ENCODE results near the gene EGFL6. TPM values are rescaled to one million over a fixed set of nuclear protein-coding genes. Genes with fewer than 3 reads are reported as not detected.
"Not testable (repeated sequence)": the region's sequence is repeated elsewhere in the genome, so short reads cannot be mapped to it uniquely, and the experiment has no call there.

EGFL6 gene
- total RNA-seq, 1 experiment from 2014 or later: 0.96 TPM

DNA sequence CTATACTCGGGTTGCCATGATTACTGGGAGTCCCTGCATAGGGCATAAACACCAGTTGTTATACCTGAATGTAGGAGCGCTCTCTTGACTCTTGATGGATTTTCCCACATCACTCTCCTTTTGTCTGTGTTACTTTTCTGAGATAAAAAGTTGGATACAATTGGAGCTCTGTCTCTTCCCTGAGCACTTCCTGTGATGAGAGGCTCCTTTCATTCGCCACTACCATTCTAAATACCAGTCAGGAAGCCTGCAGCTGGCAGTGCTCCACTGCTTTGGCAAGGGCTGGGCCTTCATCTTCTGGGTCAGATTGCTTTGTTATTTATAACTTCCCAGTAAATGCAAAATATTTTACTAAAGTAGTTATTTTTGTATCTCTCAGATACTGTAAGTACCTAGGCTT is 97.4 kb downstream of the EGFL6 start (continued):
- TF ChIP-seq FOXK1 (CRISPR knock-in tag; IDR thresholded peaks at IDR 0.05) (no peak), FOXJ3 (CRISPR knock-in tag; IDR thresholded peaks at IDR 0.05; ENCODE audit: borderline replicate concordance) (no peak), TEAD4 (CRISPR knock-in tag; IDR thresholded peaks at IDR 0.05) (no peak), NFYB (CRISPR knock-in tag; conservative IDR thresholded peaks at IDR 0.05; ENCODE audit: low read depth) (no peak), NR1H2 (CRISPR knock-in tag; IDR thresholded peaks at IDR 0.05) (no peak), TP53 (CRISPR knock-in tag; IDR thresholded peaks at IDR 0.05) (no peak)
- TF ChIP-seq, protein P1, sequence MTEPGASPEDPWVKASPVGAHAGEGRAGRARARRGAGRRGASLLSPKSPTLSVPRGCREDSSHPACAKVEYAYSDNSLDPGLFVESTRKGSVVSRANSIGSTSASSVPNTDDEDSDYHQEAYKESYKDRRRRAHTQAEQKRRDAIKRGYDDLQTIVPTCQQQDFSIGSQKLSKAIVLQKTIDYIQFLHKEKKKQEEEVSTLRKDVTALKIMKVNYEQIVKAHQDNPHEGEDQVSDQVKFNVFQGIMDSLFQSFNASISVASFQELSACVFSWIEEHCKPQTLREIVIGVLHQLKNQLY (CRISPR knock-in tag; IDR thresholded peaks at IDR 0.05): no peak
- TF ChIP-seq, protein P2, sequence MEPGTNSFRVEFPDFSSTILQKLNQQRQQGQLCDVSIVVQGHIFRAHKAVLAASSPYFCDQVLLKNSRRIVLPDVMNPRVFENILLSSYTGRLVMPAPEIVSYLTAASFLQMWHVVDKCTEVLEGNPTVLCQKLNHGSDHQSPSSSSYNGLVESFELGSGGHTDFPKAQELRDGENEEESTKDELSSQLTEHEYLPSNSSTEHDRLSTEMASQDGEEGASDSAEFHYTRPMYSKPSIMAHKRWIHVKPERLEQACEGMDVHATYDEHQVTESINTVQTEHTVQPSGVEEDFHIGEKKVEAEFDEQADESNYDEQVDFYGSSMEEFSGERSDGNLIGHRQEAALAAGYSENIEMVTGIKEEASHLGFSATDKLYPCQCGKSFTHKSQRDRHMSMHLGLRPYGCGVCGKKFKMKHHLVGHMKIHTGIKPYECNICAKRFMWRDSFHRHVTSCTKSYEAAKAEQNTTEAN (CRISPR knock-in tag; IDR thresholded peaks at IDR 0.05): no peak

DNA sequence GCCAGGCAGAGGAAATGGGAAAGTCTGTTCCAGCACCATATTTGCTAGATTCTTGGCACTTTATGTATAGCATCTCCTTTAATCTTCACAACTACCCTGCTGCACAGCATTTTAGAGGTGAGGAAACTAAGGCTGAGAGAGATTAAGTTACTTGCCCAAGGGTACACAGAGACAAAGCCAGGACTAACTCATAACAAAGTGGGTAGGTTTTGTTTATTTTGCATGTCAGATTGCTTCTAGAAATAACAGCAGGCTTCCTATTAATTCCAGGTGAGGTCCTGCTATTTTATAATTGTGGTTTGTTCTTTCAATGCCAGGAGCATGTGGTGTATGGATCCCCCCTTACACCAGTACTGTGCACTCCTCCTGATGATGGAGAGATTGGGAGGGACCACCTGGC is 98.5 kb downstream of the EGFL6 start:
- ChIA-PET POLR2A (no interaction called here), CTCF (no interaction called here)
- Mint-ChIP-seq H3K9me3 (no peaks in the 10 kb centered on the region), H3K36me3 (peaks cover 2% of the 10 kb centered on the region; the same call in 1 of the 2 replicates), H3K27ac (no peak overlapping the region), H3K27me3 (ENCODE audit: low read depth) (0 out of 2 replicates have a peak, but pooled peaks cover under 1% of the 10 kb centered on the region), H3K4me3 (no peak overlapping the region), H3K4me1 (no peaks in the 10 kb centered on the region)
- DNase-seq (ENCODE audit: low spot score) (no peak), ATAC-seq (no peak)
- TF ChIP-seq, protein P3, sequence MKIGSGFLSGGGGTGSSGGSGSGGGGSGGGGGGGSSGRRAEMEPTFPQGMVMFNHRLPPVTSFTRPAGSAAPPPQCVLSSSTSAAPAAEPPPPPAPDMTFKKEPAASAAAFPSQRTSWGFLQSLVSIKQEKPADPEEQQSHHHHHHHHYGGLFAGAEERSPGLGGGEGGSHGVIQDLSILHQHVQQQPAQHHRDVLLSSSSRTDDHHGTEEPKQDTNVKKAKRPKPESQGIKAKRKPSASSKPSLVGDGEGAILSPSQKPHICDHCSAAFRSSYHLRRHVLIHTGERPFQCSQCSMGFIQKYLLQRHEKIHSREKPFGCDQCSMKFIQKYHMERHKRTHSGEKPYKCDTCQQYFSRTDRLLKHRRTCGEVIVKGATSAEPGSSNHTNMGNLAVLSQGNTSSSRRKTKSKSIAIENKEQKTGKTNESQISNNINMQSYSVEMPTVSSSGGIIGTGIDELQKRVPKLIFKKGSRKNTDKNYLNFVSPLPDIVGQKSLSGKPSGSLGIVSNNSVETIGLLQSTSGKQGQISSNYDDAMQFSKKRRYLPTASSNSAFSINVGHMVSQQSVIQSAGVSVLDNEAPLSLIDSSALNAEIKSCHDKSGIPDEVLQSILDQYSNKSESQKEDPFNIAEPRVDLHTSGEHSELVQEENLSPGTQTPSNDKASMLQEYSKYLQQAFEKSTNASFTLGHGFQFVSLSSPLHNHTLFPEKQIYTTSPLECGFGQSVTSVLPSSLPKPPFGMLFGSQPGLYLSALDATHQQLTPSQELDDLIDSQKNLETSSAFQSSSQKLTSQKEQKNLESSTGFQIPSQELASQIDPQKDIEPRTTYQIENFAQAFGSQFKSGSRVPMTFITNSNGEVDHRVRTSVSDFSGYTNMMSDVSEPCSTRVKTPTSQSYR (CRISPR knock-in tag; IDR thresholded peaks at IDR 0.05): no peak

DNA sequence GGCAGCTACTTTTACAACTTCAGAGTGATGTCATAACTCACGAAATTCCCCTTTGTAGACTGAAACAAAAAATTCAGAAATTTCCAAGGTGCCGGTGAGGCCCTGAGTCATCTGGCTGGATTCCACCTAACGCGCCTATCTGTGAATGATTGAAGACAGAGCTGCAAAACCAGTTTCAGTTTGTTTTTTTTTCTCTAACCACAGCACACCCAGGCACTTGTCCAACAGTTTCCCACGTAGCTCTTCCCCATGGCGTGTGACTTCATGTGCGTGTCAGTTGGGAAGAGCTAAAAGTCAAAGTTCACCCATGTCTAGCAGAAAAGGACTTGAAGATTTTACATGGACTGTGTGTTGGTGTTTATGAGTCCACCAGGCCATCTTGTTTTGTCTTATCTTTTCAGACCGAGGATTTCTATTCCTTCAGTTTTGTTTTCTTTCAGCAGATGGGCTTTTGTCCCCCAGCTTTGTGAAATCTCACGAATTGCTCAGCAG is 99.9 kb downstream of the EGFL6 start:
- H3K9me3 Mint-ChIP-seq: no peaks in the 10 kb centered on the region
- no peaks in the 10 kb centered on the region; the same call in 1 of the 2 replicates for H3K36me3 Mint-ChIP-seq

DNA sequence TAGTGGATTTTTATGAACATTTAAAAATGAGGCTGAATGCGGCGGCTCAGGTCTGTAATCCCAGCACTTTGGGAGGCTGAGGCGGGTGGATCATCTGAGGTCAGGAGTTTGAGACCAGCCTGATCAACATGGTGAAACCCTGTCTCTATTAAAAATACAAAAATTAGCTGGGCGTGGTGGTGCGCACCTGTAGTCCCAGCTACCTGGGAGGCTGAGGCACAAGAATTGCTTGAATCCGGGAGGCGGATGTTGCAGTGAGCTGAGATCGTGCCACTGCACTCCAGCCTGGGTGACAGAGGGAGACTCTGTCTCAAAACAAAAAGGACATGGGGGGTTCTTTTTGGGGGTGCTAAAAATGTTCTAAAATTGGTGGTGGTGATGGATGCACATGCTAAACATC is 100.4 kb downstream of the EGFL6 start:
- H3K9me3 Mint-ChIP-seq; H3K36me3 Mint-ChIP-seq; H3K27ac Mint-ChIP-seq; POLR2A ChIA-PET; H3K27me3 Mint-ChIP-seq (ENCODE audit: low read depth); DNase-seq (ENCODE audit: low spot score); H3K4me1 Mint-ChIP-seq; CTCF ChIA-PET; H3K4me3 Mint-ChIP-seq; ATAC-seq: not testable (repeated sequence)

More for the DNA sequence above, 99.9 kb downstream of the EGFL6 start:
- peaks cover 2% of the 10 kb centered on the region; the same call in 1 of the 2 replicates for H3K27me3 Mint-ChIP-seq (ENCODE audit: low read depth)
- H3K27ac Mint-ChIP-seq: no peak overlapping the region
- TF ChIP-seq EMX1 (CRISPR knock-in tag; IDR thresholded peaks at IDR 0.05) (no peak), ESRRA (CRISPR knock-in tag; IDR thresholded peaks at IDR 0.05; ENCODE audit: borderline replicate concordance) (no peak)
- TF ChIP-seq, protein P3 (CRISPR knock-in tag; IDR thresholded peaks at IDR 0.05): no peak
- ChIA-PET CTCF (no interaction called here), POLR2A (no interaction called here)
- no peak for ATAC-seq
- no peak for DNase-seq (ENCODE audit: low spot score)
- no peak overlapping the region for H3K4me3 Mint-ChIP-seq
- no peaks in the 10 kb centered on the region for H3K4me1 Mint-ChIP-seq
